K562 (cell line): Measurements from ENCODE around the gene EIF2S1. TPM values are rescaled to one million over a fixed set of nuclear protein-coding genes. Genes with fewer than 3 reads are reported as not detected.
A peak's percentile ranks its signal among the peaks of the same experiment; 100 is the strongest.

ENCODE experiments used
- BRF1 ChIP-seq: IDR thresholded peaks from 3 replicates; pipeline ENCODE4 v1.6.1; 2011; ENCODE audit warnings: borderline replicate concordance, mild to moderate bottlenecking; ENCODE audit not compliant: insufficient read length; ENCODE audit errors: extremely low read depth
- CBX2 ChIP-seq: fragments of 200-600 bp; sonication (generic); IDR thresholded peaks from one replicate; pipeline ENCODE4 v1.6.1; 2012; ENCODE audit warnings: mild to moderate bottlenecking, low read length, inconsistent platforms; ENCODE audit not compliant: insufficient read depth, poor library complexity, severe bottlenecking
- E2F1 ChIP-seq: sonication (generic); formaldehyde crosslinking; IDR thresholded peaks from 2 replicates; pipeline ENCODE4 v1.8.1; 2023; ENCODE audit warnings: mild to moderate bottlenecking, missing genetic modification reagents, moderate library complexity
- HDAC2 ChIP-seq: fragments of 450-650 bp; IDR thresholded peaks from 2 replicates; pipeline ENCODE4 v1.6.1; 2016; ENCODE audit warnings: mild to moderate bottlenecking
- HDAC6 ChIP-seq: IDR thresholded peaks from 2 replicates; pipeline ENCODE4 v1.6.1; 2012; ENCODE audit warnings: low read depth, mild to moderate bottlenecking, control low read depth, inconsistent platforms, low read length, moderate library complexity
- IRF2 ChIP-seq: sonication (generic); formaldehyde crosslinking; IDR thresholded peaks from 2 replicates; pipeline ENCODE4 v1.8.1; 2022; ENCODE audit warnings: mild to moderate bottlenecking, missing genetic modification reagents
- MCM5 ChIP-seq: fragments of 450-650 bp; IDR thresholded peaks from 2 replicates; pipeline ENCODE4 v1.6.1; 2016; ENCODE audit warnings: low read depth
- MCM7 ChIP-seq, 2 experiments: fragments of 450-650 bp; IDR thresholded peaks; 2 replicates each; pipeline ENCODE4 v1.6.1; 2016 to 2018
- NFE2L1 ChIP-seq: fragments of 450-650 bp; IDR thresholded peaks from 2 replicates; pipeline ENCODE4 v1.6.1; 2016; ENCODE audit warnings: missing genetic modification characterization, low read depth, mild to moderate bottlenecking, missing compliant biosample characterization, moderate library complexity, borderline replicate concordance
- PYGO2 ChIP-seq: fragments of 450-650 bp; IDR thresholded peaks from 2 replicates; pipeline ENCODE4 v1.6.1; 2016; ENCODE audit warnings: mild to moderate bottlenecking, missing genetic modification characterization, moderate library complexity, missing compliant biosample characterization
- RREB1 ChIP-seq: fragments of 250-450 bp; sonication (Bioruptor Pico); IDR thresholded peaks from 2 replicates; pipeline ENCODE4 v1.4.0; 2020
- ZNF12 ChIP-seq: sonication (generic); formaldehyde crosslinking; IDR thresholded peaks from 2 replicates; pipeline ENCODE4 v1.4.0; 2020; ENCODE audit warnings: mild to moderate bottlenecking, missing genetic modification reagents
- ZNF165 ChIP-seq: fragments of 250-450 bp; sonication (Bioruptor Pico); IDR thresholded peaks from 2 replicates; pipeline ENCODE4 v1.4.0; 2020; ENCODE audit warnings: borderline replicate concordance
- ZNF311 ChIP-seq: fragments of 250-450 bp; sonication (Bioruptor Pico); IDR thresholded peaks from 2 replicates; pipeline ENCODE4 v1.4.0; 2020; ENCODE audit warnings: mild to moderate bottlenecking, moderate library complexity
- ZNF668 ChIP-seq: fragments of 250-450 bp; sonication (Bioruptor Pico); IDR thresholded peaks from 2 replicates; pipeline ENCODE4 v1.8.0; 2022; ENCODE audit warnings: mild to moderate bottlenecking, inconsistent platforms
- polyA plus RNA-seq, 8 experiments: library from polyadenylated mRNA; depleted of rRNA in 4 of 8; stranded (reverse) in 5 of 8; unstranded in 3 of 8; fragments of >200 nt; fragmentation: Nextera tagmentation in 2 of 8; fragmentation: Illumina TruSeq in 1 of 8; extraction: Ambion mirVana in 2 of 8; extraction: Trizol in 1 of 8; gene quantifications; 2 replicates each; pipeline versions ENCODE4 v1.2.1 to v1.2.3, GENCODE V29; 2011 to 2014; ENCODE audit warnings: inconsistent platforms in 1 of 8, missing spikeins in 1 of 8
- total RNA-seq, 7 experiments: library from RNA; depleted of rRNA in 6 of 7; stranded (reverse); fragments of >200 nt in 6 of 7; fragmentation: Illumina TruSeq in 2 of 7; extraction: Trizol in 2 of 7; gene quantifications; 2 replicates each; pipeline versions ENCODE4 v1.2.1 to v1.2.3, GENCODE V29; 2011 to 2021; ENCODE audit warnings: low replicate concordance in 1 of 7
- TF ChIP-seq, protein P1 (sequence below): sonication (generic); IDR thresholded peaks from 2 replicates; pipeline ENCODE4 v1.6.1; 2016

The EIF2S1 gene
- total and polyA plus RNA-seq, 9 of the 15 experiments (the other 6 are each of a cell fraction or from before 2014, with no cell fraction given) = 216 to 1,018 (median 332) TPM

DNA sequence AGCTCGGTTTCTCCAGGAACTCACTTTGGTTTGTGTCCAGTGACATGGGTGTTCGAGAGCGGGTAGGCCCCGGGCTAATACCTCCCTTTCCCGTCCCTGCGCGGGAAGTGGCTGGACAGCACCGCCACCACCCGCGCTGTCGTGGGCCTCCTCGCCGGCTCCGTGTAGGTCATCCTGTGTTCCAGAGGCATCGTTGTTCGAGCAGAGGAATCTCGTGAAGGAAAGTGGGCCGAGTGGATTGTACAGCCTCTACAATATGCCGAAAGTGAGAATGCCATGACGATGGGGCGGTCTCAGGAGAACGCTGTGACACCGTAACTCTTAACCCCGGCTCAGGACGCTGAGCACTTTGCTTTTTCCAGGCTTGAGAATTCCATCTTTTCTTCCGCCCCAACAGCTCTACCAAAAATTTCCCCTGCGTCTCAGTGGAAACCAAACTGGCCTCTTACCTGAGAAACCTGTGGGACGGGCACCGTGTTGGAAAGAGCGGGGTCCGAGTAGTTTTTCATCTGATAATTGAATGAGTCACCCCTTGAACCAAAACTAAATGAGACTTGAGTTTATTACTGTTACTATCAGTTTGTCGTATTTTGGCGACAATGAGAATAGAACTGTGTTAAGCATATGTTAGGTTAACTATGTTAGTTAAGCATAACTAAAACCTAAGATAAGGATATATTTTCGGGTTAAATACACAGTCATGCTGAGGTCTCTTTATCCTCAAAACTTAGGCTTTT lies 510 bp downstream of the EIF2S1 start (continued):
- TF ChIP-seq RREB1 (0 out of 2 replicates have a peak, but pooled peaks have one; percentile 0), CBX2 (no peak), PYGO2 (tag) (no peak), ZNF668 (no peak), MCM5 (no peak), ZNF12 (no peak), MCM7 (IDR thresholded peaks at IDR 0.05) (no peak), HDAC6 (no peak), BRF1 (no peak), E2F1 (CRISPR knock-in tag) (no peak), ZNF311 (CRISPR knock-in tag) (no peak), IRF2 (CRISPR knock-in tag) (no peak), HDAC2 (0 out of 2 replicates have a peak, but pooled peaks have one; percentile 52), NFE2L1 (tag) (no peak), ZNF165 (no peak)
- TF ChIP-seq, protein P1, sequence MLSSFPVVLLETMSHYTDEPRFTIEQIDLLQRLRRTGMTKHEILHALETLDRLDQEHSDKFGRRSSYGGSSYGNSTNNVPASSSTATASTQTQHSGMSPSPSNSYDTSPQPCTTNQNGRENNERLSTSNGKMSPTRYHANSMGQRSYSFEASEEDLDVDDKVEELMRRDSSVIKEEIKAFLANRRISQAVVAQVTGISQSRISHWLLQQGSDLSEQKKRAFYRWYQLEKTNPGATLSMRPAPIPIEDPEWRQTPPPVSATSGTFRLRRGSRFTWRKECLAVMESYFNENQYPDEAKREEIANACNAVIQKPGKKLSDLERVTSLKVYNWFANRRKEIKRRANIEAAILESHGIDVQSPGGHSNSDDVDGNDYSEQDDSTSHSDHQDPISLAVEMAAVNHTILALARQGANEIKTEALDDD = peak; percentile 61; the same call in 1 of the 2 replicates
